ENCODE results near the gene NEU2.
A peak's percentile ranks its signal among the peaks of the same experiment; 100 is the strongest.
"Not testable (repeated sequence)": the region's sequence is repeated elsewhere in the genome, so short reads cannot be mapped to it uniquely, and the experiment has no call there.

The NEU2 gene

GRCh38 chr2:233035426-233036161, 3.1 kb downstream of the NEU2 start:
- no peak for DNase-seq

GRCh38 chr2:233036162-233036838, 3.8 kb downstream of the NEU2 start:
- DNase-seq, result no peak

GRCh38 chr2:233037078-233037477, 4.6 kb downstream of the NEU2 start:
- DNase-seq, result no peak

DNA sequence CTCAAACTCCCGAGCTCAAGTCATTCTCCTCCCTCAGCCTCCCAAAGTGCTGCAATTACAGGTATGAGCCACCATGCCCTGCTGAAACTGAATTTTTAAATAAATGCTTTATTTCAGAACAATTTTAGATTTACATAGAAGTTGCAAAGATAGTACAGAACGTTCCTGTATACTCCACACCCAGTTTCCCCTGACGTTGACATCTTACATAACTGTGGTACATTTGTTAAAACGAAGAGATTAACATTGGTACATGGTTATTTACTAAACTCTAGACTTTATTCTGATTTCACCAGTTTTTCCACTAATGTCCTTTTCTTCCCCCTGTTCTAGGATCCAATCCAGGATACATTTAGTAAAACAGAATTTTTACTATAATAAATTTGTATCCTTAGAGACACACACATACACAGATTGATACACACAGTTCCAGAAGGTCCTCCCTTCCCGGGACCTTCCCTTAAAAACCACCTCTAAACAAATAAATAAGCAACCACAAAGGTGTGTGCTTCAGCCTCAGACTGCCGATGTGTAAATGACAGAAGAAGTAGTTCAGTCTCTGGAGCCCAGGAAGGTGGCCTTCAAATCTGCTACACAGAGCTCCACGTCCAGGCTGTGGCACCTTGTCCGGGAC, 6.9 kb downstream of the NEU2 start:
- no peak for DNase-seq

DNA sequence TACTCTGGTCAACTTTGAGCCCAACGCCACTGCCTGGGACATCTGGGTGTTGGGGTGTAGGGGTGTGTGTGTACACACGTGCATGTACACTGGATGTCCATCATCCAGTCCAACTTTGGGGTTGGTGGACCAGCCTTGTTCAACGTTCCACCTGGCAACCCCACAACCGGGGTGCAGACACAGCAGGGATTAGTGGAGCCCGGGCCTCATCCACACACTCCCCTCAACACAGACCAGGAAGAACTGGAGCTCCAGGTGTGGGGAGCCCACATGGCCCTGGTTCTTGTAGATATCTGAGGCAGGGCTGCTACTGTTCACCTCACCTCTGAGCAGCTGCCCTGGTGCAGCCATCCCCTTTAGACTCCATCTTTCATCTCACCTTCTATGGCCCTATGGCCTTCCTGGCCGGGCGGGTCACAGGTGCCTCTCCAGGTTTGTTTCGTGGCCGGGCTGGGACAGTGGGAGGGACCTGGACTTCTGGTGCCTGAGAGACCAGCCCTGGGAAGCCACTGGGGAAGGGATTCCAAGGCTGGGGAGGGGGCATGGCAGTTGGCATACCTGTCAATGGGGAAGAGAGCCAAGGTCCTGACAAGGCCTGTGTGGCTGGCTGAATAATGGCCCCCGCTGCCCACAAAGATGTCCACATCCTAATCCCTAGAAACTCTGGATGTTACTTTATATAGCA, 7.5 kb downstream of the NEU2 start:
- no peak for DNase-seq

DNA sequence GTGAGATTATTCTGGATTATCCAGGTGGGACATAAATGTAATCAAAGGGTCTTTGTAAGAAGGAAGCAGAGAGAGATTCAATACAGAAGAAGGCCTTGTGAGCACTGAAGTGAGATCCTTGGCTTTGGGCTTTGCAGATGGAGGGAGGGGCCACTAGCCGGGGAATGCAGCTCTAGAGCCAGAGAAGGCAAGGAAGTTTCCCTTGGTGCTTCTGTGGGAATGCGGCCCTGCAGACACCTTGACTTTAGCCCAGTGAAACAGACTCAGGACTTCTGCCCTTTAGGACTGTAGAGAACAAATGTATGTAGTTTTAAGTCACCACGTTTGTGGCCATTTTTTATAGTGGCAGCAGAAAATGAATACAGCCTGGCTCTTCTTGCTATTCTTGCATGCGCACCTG, 8.1 kb downstream of the NEU2 start:
- DNase-seq, result no peak

GRCh38 chr2:233041722-233042323, 9.4 kb downstream of the NEU2 start:
- DNase-seq, result no peak

DNA sequence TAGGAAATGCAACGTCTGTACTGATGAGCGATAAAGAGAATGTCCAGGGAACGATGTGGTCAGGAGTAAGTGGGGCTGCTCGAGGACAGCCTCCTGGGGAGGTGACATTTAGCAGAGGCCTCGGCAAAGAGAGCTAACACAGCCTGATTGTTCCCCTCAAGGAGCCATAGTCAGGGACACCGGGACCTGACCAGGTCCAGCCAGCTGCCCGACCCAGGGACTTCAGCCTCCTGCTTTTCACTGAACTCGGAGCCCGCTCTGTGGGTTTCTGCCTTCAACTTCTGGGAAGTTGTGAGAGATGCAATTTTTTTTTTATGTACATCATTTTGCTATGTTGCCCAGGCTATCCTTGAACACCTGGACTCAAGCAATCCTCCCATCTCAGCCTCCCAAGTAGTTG, 10.1 kb downstream of the NEU2 start:
- DNase-seq, result no peak

DNA sequence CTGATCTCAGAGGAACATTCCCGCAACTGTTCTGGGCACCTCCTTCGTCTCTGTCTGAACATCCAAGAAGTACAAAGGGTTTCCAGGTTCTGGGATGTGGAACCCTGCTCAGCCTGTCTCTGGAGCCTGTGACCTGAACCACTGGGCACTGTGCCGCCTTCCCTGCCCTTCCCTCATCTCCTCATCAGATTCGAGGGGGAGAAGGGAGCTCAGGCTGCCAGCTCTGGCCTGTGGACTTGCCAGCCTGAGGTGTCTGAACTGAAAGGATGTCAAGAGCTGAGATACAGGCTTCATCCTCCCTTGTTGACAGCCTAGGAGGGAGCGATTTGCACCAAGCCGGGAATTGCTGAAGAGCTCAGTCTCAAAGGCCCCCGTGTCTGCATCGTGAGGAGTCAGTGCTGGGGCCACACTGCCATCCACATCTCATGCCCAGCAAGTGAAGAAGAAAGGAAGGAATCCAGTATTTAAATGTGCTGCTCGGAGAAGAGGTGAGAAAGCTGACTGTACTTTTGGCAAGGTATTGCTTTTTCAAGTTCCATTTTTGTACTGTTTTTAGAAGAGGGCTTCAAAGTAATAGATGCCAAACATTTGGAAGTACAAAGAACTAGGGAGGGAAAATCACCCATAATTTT, 12.6 kb downstream of the NEU2 start:
- no peak for DNase-seq

GRCh38 chr2:233047206-233047605, 14.7 kb downstream of the NEU2 start:
- no peak for DNase-seq

DNA sequence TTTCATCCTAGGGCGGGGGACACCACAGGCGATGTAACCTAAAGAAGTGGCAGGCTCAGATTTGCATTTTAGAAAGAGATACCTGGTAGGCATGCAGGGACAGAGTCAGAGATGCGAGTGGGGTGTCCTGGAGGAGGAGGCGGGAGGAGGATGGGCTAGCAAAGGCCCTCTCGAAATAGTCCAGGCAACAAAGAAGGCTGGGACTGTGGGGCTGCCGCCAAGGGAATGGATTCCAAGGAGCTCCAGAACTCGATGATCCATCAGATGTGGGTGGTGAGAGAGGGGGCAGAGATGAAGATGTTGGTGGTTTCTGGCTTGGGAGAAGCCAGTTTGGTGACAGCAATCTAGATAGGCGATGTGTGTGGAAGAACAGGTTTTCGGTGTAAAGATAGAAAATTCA, 15.2 kb downstream of the NEU2 start:
- DNase-seq, result no peak

GRCh38 chr2:233048569-233049193, 16.2 kb downstream of the NEU2 start:
- no peak for DNase-seq

GRCh38 chr2:233049194-233049761, 16.8 kb downstream of the NEU2 start:
- DNase-seq, result no peak

DNA sequence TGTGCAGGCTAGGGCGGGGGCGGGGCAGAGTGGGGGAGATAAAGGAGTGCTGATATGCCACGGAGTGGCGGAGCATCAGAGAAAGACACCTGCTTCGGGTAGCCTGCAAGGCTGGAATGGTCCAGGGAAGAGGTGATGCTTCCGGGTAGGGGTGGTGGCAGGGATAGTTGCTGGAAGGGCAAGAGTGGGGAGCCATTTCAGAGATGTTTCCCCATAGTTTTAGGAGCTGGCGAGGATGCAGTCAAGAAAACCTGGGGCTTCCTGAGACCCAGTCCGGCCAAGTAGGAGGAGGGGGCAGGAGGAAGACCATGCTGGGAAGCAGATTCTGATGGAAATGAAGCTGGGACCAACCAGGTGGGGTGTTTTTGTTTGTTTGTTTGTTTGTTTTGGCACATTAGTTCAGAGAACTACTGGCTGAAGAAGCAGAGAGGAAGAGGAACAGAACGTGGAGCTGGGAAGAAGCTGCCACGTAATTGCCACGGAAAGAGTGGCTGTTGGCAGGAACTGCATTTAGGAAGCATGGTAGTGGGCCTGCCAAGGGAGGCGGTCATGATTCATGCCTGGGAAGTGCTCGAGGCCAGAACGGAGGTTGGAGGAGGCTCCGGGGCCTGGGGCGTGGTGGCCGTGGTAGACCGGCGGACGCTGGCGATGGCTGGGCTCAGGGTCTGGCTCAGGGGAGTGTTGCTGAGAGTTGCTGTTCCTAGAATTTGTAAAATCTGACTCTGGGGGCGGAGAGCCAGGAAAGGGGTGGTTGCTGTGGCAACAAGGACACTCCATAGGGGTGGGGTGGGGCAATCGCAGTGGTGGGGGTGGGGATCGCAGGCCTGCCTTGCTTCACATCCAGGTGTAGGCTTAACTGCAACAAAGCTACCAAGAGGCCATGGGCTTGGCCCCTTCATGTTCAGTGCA, 19.0 kb downstream of the NEU2 start:
- no peak for DNase-seq

- DNase-seq, result not testable (repeated sequence)
Measured at GRCh38 chr2:233052517-233052916, 20.0 kb downstream of the NEU2 start.

DNA sequence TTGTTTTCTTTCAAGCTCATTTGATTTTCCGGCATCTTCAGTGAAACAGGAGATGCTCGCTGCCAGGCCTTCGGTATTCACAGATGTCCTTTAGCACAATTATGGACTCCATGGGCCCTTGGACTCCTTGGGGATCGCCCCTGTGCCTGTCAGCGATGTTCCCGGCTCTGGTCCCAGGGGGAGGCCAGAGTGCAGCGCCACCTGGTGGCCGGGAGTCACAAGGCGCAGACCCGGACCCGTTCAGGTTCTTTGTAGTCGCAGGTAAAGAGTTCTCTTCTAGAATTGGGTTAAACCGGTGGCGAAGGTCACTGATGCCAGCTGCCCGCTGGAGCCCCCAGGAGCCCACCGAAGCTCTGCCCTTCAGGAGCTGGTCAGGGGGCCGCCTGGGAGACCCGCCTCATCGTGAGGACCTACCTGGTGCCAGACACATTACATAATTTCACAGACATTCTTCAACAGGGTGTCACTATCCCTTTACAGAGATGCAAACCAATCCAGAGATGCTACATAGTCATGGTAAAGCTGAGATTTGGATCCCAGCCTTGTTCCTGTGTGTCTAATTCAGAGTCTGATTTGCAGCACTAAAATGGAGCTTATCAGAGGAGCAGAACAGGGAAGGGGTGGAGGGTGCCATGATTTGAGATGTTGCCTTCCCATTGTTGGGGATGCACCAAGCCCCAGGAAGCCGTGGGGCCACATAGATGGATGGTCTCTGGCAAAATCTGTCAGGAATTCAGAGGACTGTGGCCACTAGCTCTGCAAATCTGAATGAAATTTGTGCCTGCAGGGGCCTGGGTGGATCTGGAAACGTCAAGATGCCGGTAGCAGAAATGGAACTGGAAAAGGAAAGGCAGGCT, 21.7 kb downstream of the NEU2 start:
- DNase-seq, result peak; percentile 85 to 86

DNA sequence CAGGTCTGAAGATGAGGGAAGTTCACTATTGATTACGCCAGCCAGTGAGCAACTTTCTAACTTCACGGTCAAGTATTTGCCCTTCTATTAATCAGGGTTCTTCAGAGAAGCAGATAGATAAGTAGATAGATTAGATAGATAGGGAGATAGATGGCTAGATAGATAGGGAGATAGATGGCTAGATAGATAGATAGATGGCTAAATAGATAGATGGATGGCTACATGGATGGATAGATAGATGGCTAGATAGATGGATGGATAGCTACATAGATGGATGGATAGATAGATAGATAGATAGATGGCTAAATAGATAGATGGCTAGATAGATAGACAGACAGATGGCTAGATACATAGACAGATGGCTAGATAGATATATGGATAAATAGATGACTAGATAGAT, 22.9 kb downstream of the NEU2 start:
- no peak for DNase-seq

DNA sequence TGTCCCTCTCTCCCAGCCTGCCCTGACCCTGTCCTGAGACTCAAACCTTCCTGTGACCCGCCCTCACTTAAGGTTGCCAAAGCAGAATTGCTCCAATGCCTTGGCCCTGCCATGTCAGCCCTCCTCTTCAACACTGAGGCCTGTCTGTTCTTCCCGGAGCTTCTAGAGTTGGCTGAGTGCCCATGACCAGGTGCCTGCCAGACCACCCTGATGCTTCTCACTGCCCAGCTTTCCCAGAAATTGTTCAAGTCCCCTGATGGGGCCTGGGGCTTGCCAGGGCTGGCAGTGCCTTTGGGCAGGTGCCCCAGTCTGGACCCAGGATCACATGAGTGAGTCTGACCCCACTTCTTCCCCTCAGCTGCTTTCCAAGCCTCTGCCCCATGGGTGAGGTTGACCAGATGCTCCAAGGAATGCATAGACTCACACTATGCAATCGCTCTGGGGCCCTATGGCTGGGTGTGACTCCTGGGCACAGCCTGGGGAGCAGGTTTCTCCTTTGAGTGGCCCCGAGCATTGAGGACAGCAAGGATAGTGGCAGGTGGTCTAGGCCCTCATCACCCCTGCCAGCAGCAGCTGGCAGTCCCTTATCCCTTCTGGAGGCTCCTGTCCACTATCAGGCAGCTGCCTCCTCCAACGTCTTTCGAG, 24.6 kb downstream of the NEU2 start:
- DNase-seq, result no peak

Data from activated T-cell treated with anti-CD3 and anti-CD28 coated beads, Interleukin-2, amount 50 U/mL, for 48 hours (primary cell).